ENCODE data around the gene GSN.

The GSN gene

DNA sequence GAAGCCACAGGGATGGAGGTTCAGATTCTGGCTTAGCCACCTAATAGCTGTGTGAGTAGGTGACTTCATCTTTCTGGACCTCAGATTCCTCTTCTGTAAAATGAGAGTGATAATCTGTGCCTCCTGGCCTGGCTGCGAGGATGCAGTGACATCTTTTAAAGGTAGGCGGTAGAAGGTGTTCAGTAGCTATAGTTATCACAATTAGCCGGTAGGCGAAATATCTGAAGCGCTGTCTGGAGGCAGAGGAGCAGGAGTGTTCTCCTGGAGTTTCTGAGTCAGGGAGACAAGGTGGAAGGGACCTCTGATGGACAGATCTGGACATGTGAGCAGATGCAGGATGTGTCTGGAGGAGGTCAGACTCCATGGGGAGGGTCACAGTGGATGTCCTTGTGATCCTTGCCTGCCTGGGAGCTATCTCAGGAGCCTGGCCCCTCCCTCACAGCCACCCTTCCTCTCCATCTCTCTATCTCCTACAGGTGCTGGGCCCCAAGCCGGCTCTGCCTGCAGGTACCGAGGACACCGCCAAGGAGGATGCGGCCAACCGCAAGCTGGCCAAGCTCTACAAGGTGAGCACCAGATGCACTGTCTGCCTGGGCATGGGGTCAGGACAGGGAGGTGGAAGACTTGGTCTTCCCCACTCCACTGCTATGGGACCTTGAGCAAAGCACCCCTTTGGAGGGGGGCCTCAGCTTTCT lies 45.6 kb downstream of the GSN start:
- no peak overlapping the region for H3K4me3 ChIP-seq (ENCODE audit: low read length)
- TF ChIP-seq, protein P1, sequence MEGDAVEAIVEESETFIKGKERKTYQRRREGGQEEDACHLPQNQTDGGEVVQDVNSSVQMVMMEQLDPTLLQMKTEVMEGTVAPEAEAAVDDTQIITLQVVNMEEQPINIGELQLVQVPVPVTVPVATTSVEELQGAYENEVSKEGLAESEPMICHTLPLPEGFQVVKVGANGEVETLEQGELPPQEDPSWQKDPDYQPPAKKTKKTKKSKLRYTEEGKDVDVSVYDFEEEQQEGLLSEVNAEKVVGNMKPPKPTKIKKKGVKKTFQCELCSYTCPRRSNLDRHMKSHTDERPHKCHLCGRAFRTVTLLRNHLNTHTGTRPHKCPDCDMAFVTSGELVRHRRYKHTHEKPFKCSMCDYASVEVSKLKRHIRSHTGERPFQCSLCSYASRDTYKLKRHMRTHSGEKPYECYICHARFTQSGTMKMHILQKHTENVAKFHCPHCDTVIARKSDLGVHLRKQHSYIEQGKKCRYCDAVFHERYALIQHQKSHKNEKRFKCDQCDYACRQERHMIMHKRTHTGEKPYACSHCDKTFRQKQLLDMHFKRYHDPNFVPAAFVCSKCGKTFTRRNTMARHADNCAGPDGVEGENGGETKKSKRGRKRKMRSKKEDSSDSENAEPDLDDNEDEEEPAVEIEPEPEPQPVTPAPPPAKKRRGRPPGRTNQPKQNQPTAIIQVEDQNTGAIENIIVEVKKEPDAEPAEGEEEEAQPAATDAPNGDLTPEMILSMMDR (IDR thresholded peaks at IDR 0.05; ENCODE audit: insufficient read depth, low read depth, low read length, missing control alignments): no peak
- DNase-seq (ENCODE audit: low read depth): no peak

DNA sequence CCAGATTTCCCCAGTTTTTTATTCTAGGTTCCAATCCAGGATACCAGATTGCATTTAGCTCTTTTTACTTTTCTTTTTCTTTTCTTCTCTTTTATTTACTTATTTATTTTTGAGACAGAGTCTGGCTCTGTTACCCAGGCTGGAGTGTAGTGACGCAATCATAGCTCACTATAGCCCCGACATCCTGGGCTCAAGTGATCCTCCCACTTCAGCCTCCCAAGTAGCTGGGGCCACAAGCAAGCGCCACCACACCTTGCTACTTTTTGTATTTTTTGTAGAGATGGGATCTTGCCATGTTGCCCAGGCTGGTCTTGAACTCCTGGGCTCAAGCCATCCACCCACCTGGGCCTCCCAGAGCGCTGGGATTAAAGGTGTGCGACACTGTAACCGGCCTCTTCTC lies 48.4 kb downstream of the GSN start:
- TF ChIP-seq, protein P1 (IDR thresholded peaks at IDR 0.05; ENCODE audit: insufficient read depth, low read depth, low read length, missing control alignments): no peak
- no peak for DNase-seq (ENCODE audit: low read depth)
- H3K4me3 ChIP-seq (ENCODE audit: low read length): no peak overlapping the region

DNA sequence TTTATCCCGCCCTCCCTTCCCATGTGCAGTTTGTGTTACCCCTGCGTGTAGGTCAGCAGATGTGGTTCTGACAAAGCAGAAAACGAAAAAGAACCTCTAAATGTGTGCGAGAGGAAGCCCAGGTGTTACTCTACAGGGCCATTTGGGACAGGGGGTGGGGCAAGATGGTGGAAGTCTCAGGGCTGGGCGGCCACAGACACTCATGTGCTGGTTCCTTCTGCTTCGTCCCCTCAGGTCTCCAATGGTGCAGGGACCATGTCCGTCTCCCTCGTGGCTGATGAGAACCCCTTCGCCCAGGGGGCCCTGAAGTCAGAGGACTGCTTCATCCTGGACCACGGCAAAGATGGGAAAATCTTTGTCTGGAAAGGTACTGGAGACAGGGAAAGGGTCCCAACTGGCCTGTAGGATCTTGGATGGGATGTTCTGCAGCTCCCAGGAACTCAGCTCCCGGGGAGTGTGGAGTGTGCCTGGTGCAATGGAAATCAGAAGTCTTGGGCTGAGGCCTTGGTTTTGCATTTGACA lies 49.0 kb downstream of the GSN start:
- DNase-seq (ENCODE audit: low read depth): no peak
- TF ChIP-seq, protein P1 (IDR thresholded peaks at IDR 0.05; ENCODE audit: insufficient read depth, low read depth, low read length, missing control alignments): no peak
- H3K4me3 ChIP-seq (ENCODE audit: low read length): no peak overlapping the region

DNA sequence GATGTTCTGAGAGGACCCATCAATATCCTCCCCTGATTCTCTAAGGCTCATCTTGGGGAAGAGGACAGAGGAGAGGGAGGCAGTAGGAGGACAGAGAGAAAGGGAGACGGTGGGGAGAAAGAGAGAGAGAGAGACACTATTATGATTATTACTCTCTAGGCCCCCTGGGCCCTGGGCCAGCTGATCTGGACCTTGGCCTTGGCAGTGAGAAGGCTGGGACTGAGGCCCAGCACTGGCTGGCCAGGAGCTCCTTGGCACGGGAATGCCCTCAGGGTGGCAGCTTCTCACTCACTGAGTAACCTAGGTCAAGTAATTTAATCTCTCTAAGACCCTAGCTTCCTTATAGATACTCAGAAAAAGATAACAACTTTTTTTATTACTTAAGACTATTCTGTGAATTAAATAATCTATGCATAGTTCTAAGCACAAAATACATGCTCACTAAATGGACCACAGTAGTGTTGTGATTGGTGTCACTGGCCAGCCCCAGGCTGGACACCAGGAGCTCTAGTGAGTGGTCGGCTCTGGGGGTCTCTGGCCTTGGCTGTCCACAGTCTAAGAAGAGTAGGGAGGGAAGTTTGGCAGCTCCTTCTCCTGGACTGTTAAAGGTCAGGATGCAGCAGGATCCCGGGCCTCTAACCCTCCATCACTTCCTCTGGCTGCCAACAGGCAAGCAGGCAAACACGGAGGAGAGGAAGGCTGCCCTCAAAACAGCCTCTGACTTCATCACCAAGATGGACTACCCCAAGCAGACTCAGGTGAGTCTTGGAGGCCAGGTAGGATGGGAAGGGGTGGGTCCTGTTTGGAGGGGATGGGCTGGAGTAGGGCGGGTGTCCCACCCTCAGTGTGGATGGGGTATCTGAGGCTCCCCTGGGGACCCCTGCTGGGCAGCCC lies 50.0 kb downstream of the GSN start:
- H3K4me3 ChIP-seq (ENCODE audit: low read length): no peak overlapping the region
- no peak for DNase-seq (ENCODE audit: low read depth)
- TF ChIP-seq, protein P1 (IDR thresholded peaks at IDR 0.05; ENCODE audit: insufficient read depth, low read depth, low read length, missing control alignments): no peak

DNA sequence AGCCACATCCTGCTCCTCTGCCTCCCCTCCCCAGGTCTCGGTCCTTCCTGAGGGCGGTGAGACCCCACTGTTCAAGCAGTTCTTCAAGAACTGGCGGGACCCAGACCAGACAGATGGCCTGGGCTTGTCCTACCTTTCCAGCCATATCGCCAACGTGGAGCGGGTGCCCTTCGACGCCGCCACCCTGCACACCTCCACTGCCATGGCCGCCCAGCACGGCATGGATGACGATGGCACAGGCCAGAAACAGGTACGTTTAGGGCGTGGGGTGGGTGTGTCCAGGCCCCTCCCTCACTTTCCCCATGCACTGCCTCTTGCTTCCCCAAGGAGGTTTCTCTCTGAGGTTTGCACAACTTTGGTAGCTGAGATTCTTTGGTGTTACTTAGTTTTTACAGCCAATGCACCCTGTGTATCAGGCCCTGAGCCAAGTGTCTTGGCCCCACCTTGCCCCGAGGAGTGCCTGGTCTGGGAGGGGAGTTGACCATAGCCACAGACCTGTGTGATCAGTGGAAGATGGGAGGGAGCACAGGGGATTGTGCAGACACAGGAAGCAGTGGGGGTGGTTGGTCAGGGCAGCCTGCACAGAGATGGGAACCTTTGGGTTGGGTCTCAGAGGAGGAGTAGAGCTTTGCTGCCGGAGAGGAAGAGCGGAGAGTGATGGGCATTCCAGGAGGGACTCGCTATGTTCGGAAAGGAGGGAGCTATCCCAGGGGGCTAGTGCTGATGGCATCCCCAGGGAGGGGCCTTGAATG lies 50.8 kb downstream of the GSN start:
- TF ChIP-seq, protein P1 (IDR thresholded peaks at IDR 0.05; ENCODE audit: insufficient read depth, low read depth, low read length, missing control alignments): no peak
- no peak overlapping the region for H3K4me3 ChIP-seq (ENCODE audit: low read length)
- no peak for DNase-seq (ENCODE audit: low read depth)

DNA sequence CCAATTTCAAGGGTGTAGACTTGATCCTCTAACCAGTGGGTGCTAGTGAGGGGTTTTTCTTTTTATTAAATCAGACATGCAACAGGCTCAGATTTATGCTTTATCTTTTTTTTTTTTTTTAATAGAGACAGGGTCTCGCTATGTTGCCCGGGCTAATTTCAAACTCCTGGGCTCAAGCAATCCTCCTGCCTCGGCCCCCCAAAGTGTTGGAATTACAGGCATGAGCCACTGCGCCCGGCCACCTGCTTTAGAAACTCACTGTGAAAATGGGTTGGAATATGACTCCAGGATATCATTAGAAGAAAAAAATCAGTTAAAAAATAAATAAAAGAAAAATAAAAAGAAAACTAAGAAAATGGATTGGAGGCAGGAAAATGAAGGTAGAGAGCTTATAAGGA lies 51.4 kb downstream of the GSN start:
- H3K4me3 ChIP-seq (ENCODE audit: low read length): no peak overlapping the region
- DNase-seq (ENCODE audit: low read depth): no peak
- TF ChIP-seq, protein P1 (IDR thresholded peaks at IDR 0.05; ENCODE audit: insufficient read depth, low read depth, low read length, missing control alignments): no peak
